Liver (tissue), 3 donors: Measurements from ENCODE around the gene ASIC2.

ENCODE experiments used
- GABPA ChIP-seq, 2 donors: IDR thresholded peaks in 1 of 2; conservative IDR thresholded peaks in 1 of 2; 2 replicates each; pipeline ENCODE4 v1.6.1; 2016; ENCODE audit warnings: antibody characterized with exemption in 2 of 2, mild to moderate bottlenecking in 1 of 2, moderate library complexity in 1 of 2
- SP1 ChIP-seq: IDR thresholded peaks from 2 replicates; pipeline ENCODE4 v1.6.1; 2018; ENCODE audit warnings: antibody characterized with exemption, mild to moderate bottlenecking
- TF ChIP-seq, protein P1 (sequence below): fragments of 150-350 bp; IDR thresholded peaks from 2 replicates; pipeline ENCODE4 v1.5.1; 2017; ENCODE audit warnings: improper control_type of control experiment, low read depth, low read length; ENCODE audit not compliant: missing input control
- TF ChIP-seq, protein P2 (sequence below): IDR thresholded peaks from 2 replicates; pipeline ENCODE4 v1.6.1; 2016; ENCODE audit warnings: antibody characterized with exemption, mild to moderate bottlenecking
- TF ChIP-seq, protein P3 (sequence below): IDR thresholded peaks from 2 replicates; pipeline ENCODE4 v1.6.1; 2016; ENCODE audit warnings: antibody characterized with exemption
- TF ChIP-seq, protein P4 (sequence below): IDR thresholded peaks from 2 replicates; pipeline ENCODE4 v1.6.1; 2016; ENCODE audit warnings: antibody characterized with exemption
- donor health status: healthy.
- donor health status: healthy.

DNA sequence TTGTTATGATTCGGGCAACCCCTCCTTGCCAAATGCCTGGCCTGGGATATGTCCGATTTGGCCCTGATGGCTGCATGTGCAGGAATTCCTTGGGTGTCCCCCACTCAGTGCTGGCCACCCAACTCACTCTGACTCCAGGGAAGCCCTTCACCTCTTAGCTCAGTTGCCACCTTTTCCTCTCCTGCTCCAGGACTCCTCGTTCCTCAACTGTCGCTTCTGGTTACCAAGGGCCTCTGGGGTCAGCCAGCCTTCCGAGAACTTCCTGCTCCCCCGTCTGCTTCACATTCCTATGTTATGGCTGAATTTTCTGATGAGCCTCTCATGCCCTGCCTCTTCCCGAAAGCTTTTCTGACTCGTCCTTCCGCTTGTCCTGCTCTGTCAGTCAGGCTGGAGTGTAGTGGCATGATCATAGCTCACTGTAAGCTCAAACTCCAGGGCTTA, 237.9 kb downstream of the ASIC2 start:
- TF ChIP-seq GABPA (IDR thresholded peaks at IDR 0.05 in 1 of 2, conservative IDR thresholded peaks at IDR 0.05 in 1 of 2) (no peak), SP1 (no peak)
- TF ChIP-seq, protein P1, sequence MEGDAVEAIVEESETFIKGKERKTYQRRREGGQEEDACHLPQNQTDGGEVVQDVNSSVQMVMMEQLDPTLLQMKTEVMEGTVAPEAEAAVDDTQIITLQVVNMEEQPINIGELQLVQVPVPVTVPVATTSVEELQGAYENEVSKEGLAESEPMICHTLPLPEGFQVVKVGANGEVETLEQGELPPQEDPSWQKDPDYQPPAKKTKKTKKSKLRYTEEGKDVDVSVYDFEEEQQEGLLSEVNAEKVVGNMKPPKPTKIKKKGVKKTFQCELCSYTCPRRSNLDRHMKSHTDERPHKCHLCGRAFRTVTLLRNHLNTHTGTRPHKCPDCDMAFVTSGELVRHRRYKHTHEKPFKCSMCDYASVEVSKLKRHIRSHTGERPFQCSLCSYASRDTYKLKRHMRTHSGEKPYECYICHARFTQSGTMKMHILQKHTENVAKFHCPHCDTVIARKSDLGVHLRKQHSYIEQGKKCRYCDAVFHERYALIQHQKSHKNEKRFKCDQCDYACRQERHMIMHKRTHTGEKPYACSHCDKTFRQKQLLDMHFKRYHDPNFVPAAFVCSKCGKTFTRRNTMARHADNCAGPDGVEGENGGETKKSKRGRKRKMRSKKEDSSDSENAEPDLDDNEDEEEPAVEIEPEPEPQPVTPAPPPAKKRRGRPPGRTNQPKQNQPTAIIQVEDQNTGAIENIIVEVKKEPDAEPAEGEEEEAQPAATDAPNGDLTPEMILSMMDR: no peak
- TF ChIP-seq, protein P2, sequence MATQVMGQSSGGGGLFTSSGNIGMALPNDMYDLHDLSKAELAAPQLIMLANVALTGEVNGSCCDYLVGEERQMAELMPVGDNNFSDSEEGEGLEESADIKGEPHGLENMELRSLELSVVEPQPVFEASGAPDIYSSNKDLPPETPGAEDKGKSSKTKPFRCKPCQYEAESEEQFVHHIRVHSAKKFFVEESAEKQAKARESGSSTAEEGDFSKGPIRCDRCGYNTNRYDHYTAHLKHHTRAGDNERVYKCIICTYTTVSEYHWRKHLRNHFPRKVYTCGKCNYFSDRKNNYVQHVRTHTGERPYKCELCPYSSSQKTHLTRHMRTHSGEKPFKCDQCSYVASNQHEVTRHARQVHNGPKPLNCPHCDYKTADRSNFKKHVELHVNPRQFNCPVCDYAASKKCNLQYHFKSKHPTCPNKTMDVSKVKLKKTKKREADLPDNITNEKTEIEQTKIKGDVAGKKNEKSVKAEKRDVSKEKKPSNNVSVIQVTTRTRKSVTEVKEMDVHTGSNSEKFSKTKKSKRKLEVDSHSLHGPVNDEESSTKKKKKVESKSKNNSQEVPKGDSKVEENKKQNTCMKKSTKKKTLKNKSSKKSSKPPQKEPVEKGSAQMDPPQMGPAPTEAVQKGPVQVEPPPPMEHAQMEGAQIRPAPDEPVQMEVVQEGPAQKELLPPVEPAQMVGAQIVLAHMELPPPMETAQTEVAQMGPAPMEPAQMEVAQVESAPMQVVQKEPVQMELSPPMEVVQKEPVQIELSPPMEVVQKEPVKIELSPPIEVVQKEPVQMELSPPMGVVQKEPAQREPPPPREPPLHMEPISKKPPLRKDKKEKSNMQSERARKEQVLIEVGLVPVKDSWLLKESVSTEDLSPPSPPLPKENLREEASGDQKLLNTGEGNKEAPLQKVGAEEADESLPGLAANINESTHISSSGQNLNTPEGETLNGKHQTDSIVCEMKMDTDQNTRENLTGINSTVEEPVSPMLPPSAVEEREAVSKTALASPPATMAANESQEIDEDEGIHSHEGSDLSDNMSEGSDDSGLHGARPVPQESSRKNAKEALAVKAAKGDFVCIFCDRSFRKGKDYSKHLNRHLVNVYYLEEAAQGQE: no peak
- TF ChIP-seq, protein P3, sequence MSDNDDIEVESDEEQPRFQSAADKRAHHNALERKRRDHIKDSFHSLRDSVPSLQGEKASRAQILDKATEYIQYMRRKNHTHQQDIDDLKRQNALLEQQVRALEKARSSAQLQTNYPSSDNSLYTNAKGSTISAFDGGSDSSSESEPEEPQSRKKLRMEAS: no peak
- TF ChIP-seq, protein P4, sequence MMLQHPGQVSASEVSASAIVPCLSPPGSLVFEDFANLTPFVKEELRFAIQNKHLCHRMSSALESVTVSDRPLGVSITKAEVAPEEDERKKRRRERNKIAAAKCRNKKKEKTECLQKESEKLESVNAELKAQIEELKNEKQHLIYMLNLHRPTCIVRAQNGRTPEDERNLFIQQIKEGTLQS: no peak
